ENCODE results near the gene FGF3.

The FGF3 gene

GRCh38 chr11:69861901-69862300, 42.7 kb upstream of the FGF3 start:
- H3K9me3 Mint-ChIP-seq, result no peaks in the 10 kb centered on the region
- H3K27me3 Mint-ChIP-seq, result peaks cover 97% of the 10 kb centered on the region
- no peaks in the 10 kb centered on the region for H3K36me3 Mint-ChIP-seq (ENCODE audit: insufficient read depth)
- H3K4me1 Mint-ChIP-seq, result no peaks in the 10 kb centered on the region
- DNase-seq (ENCODE audit: low spot score in 2 of 2) (no peak), ATAC-seq (replicated peaks; ENCODE audit: extremely low read depth, poor library complexity, severe bottlenecking) (no peak)
- H3K4me3 Mint-ChIP-seq, result no peak overlapping the region
- H3K27ac Mint-ChIP-seq (ENCODE audit: low read depth), result no peak overlapping the region

GRCh38 chr11:69860796-69861445, 41.7 kb upstream of the FGF3 start:
- Mint-ChIP-seq H3K36me3 (ENCODE audit: insufficient read depth) (no peaks in the 10 kb centered on the region), H3K27ac (ENCODE audit: low read depth) (no peak overlapping the region), H3K27me3 (peaks cover 88% of the 10 kb centered on the region), H3K4me3 (no peak overlapping the region), H3K9me3 (no peaks in the 10 kb centered on the region), H3K4me1 (no peaks in the 10 kb centered on the region)
- ATAC-seq (replicated peaks; ENCODE audit: extremely low read depth, poor library complexity, severe bottlenecking), result no peak
- DNase-seq (ENCODE audit: low spot score in 2 of 2), result no peak

GRCh38 chr11:69860244-69860643, 41.0 kb upstream of the FGF3 start:
- H3K27ac Mint-ChIP-seq (ENCODE audit: low read depth), result no peak overlapping the region
- DNase-seq (ENCODE audit: low spot score in 2 of 2) (no peak), ATAC-seq (replicated peaks; ENCODE audit: extremely low read depth, poor library complexity, severe bottlenecking) (no peak)
- H3K4me3 Mint-ChIP-seq, result no peak overlapping the region
- no peaks in the 10 kb centered on the region for H3K36me3 Mint-ChIP-seq (ENCODE audit: insufficient read depth)
- H3K9me3 Mint-ChIP-seq, result no peaks in the 10 kb centered on the region
- H3K27me3 Mint-ChIP-seq, result peaks cover 88% of the 10 kb centered on the region
- no peaks in the 10 kb centered on the region for H3K4me1 Mint-ChIP-seq

GRCh38 chr11:69859275-69859934, 40.2 kb upstream of the FGF3 start:
- H3K4me1 Mint-ChIP-seq, result no peaks in the 10 kb centered on the region
- no peak overlapping the region for H3K27ac Mint-ChIP-seq (ENCODE audit: low read depth)
- H3K27me3 Mint-ChIP-seq, result peaks cover 85% of the 10 kb centered on the region
- no peaks in the 10 kb centered on the region for H3K9me3 Mint-ChIP-seq
- H3K36me3 Mint-ChIP-seq (ENCODE audit: insufficient read depth), result no peaks in the 10 kb centered on the region
- DNase-seq (ENCODE audit: low spot score in 2 of 2) (no peak), ATAC-seq (replicated peaks; ENCODE audit: extremely low read depth, poor library complexity, severe bottlenecking) (no peak)
- no peak overlapping the region for H3K4me3 Mint-ChIP-seq

GRCh38 chr11:69855421-69855820, 36.2 kb upstream of the FGF3 start:
- no peaks in the 10 kb centered on the region for H3K9me3 Mint-ChIP-seq
- no peaks in the 10 kb centered on the region for H3K36me3 Mint-ChIP-seq (ENCODE audit: insufficient read depth)
- ATAC-seq (replicated peaks; ENCODE audit: extremely low read depth, poor library complexity, severe bottlenecking) (no peak), DNase-seq (ENCODE audit: low spot score in 2 of 2) (no peak)
- no peaks in the 10 kb centered on the region for H3K4me1 Mint-ChIP-seq
- H3K4me3 Mint-ChIP-seq, result no peak overlapping the region
- H3K27ac Mint-ChIP-seq (ENCODE audit: low read depth), result no peak overlapping the region
- peaks cover 65% of the 10 kb centered on the region for H3K27me3 Mint-ChIP-seq

- no peak for DNase-seq (ENCODE audit: low spot score in 2 of 2)
- no peak for ATAC-seq (replicated peaks; ENCODE audit: extremely low read depth, poor library complexity, severe bottlenecking)
- no peaks in the 10 kb centered on the region for H3K4me1 Mint-ChIP-seq
- no peak overlapping the region for H3K27ac Mint-ChIP-seq (ENCODE audit: low read depth)
- peaks cover 64% of the 10 kb centered on the region for H3K27me3 Mint-ChIP-seq
- H3K4me3 Mint-ChIP-seq, result no peak overlapping the region
- no peaks in the 10 kb centered on the region for H3K36me3 Mint-ChIP-seq (ENCODE audit: insufficient read depth)
- H3K9me3 Mint-ChIP-seq, result no peaks in the 10 kb centered on the region
Observed at GRCh38 chr11:69854713-69855112, 35.5 kb upstream of the FGF3 start.

GRCh38 chr11:69852056-69852455, 32.8 kb upstream of the FGF3 start:
- ATAC-seq (replicated peaks; ENCODE audit: extremely low read depth, poor library complexity, severe bottlenecking), result no peak

GRCh38 chr11:69848201-69848600, 29.0 kb upstream of the FGF3 start:
- Mint-ChIP-seq H3K9me3 (no peaks in the 10 kb centered on the region), H3K27me3 (peaks cover 22% of the 10 kb centered on the region), H3K27ac (ENCODE audit: low read depth) (no peak overlapping the region), H3K4me3 (no peak overlapping the region), H3K36me3 (ENCODE audit: insufficient read depth) (peaks cover 2% of the 10 kb centered on the region), H3K4me1 (no peaks in the 10 kb centered on the region)
- DNase-seq (ENCODE audit: low spot score in 2 of 2) (no peak), ATAC-seq (replicated peaks; ENCODE audit: extremely low read depth, poor library complexity, severe bottlenecking) (no peak)

More at GRCh38 chr11:69852056-69852455, 32.8 kb upstream of the FGF3 start:
- no peak overlapping the region for H3K27ac Mint-ChIP-seq (ENCODE audit: low read depth)
- peaks cover 2% of the 10 kb centered on the region for H3K36me3 Mint-ChIP-seq (ENCODE audit: insufficient read depth)
- no peak for DNase-seq (ENCODE audit: low spot score in 2 of 2)
- H3K4me1 Mint-ChIP-seq, result no peaks in the 10 kb centered on the region
- H3K4me3 Mint-ChIP-seq, result no peak overlapping the region
- H3K27me3 Mint-ChIP-seq, result peaks cover 37% of the 10 kb centered on the region
- no peaks in the 10 kb centered on the region for H3K9me3 Mint-ChIP-seq

- H3K27me3 Mint-ChIP-seq, result no peaks in the 10 kb centered on the region
- H3K4me3 Mint-ChIP-seq, result no peak overlapping the region
- no peak for DNase-seq (ENCODE audit: low spot score in 2 of 2)
- peaks cover 5% of the 10 kb centered on the region for H3K4me1 Mint-ChIP-seq
- H3K36me3 Mint-ChIP-seq (ENCODE audit: insufficient read depth), result peaks cover 2% of the 10 kb centered on the region
- ATAC-seq (replicated peaks; ENCODE audit: extremely low read depth, poor library complexity, severe bottlenecking), result no peak
- no peaks in the 10 kb centered on the region for H3K9me3 Mint-ChIP-seq
- H3K27ac Mint-ChIP-seq (ENCODE audit: low read depth), result no peak overlapping the region
Observed at GRCh38 chr11:69844396-69844795, 25.2 kb upstream of the FGF3 start.

- DNase-seq (ENCODE audit: low spot score in 2 of 2) (no peak), ATAC-seq (replicated peaks; ENCODE audit: extremely low read depth, poor library complexity, severe bottlenecking) (no peak)
- Mint-ChIP-seq H3K9me3 (no peaks in the 10 kb centered on the region), H3K4me1 (peaks cover 5% of the 10 kb centered on the region), H3K4me3 (no peak overlapping the region), H3K36me3 (ENCODE audit: insufficient read depth) (peaks cover under 1% of the 10 kb centered on the region), H3K27me3 (peaks cover under 1% of the 10 kb centered on the region), H3K27ac (ENCODE audit: low read depth) (no peak overlapping the region)
Observed at GRCh38 chr11:69843529-69843921, 24.3 kb upstream of the FGF3 start.

- Mint-ChIP-seq H3K27ac (ENCODE audit: low read depth) (no peak overlapping the region), H3K27me3 (peaks cover 6% of the 10 kb centered on the region), H3K36me3 (ENCODE audit: insufficient read depth) (no peaks in the 10 kb centered on the region), H3K4me1 (peaks cover 5% of the 10 kb centered on the region), H3K9me3 (no peaks in the 10 kb centered on the region), H3K4me3 (no peak overlapping the region)
- ATAC-seq (replicated peaks; ENCODE audit: extremely low read depth, poor library complexity, severe bottlenecking), result no peak
- no peak for DNase-seq (ENCODE audit: low spot score in 2 of 2)
Observed at GRCh38 chr11:69842746-69843528, 23.7 kb upstream of the FGF3 start.

GRCh38 chr11:69841859-69842698, 22.9 kb upstream of the FGF3 start:
- Mint-ChIP-seq H3K4me3 (no peak overlapping the region), H3K36me3 (ENCODE audit: insufficient read depth) (no peaks in the 10 kb centered on the region), H3K27ac (ENCODE audit: low read depth) (peak overlapping the region; percentile 73), H3K9me3 (no peaks in the 10 kb centered on the region), H3K27me3 (peaks cover 6% of the 10 kb centered on the region), H3K4me1 (peaks cover 5% of the 10 kb centered on the region)
- ATAC-seq (replicated peaks; ENCODE audit: extremely low read depth, poor library complexity, severe bottlenecking), result no peak
- no peak for DNase-seq (ENCODE audit: low spot score in 2 of 2)
